Bronchial epithelial cell (primary cell): ENCODE measurements around the gene SNRNP200. TPM values are rescaled to one million over a fixed set of nuclear protein-coding genes. Genes with fewer than 3 reads are reported as not detected.

Source experiments
- DNase-seq: peaks from one replicate; pipeline ENCODE4 v3.0.0-alpha.2; 2010; ENCODE audit warnings: low read depth
- FAIRE-seq: peaks from 2 replicates; lab custom pipeline; 2011; peaks lifted over from hg19 to GRCh38; lab: Jason Lieb, UNC
- H3K27me3 ChIP-seq: 2 replicates; pipeline ENCODE4 v1.5.1; 2011; ENCODE audit warnings: low read length; ENCODE audit not compliant: control insufficient read depth, insufficient read depth
- H3K36me3 ChIP-seq: 2 replicates; pipeline ENCODE4 v1.5.1; 2011; ENCODE audit warnings: low read length; ENCODE audit not compliant: control insufficient read depth, insufficient read depth
- H3K4me3 ChIP-seq: 2 replicates; pipeline ENCODE4 v1.5.1; 2011; ENCODE audit warnings: mild to moderate bottlenecking, low read depth, low read length, control low read depth
- CTCF ChIP-seq: IDR thresholded peaks from 2 replicates; pipeline ENCODE4 v1.5.1; 2011; ENCODE audit warnings: mild to moderate bottlenecking, moderate library complexity, low read length, control low read depth, inconsistent platforms; ENCODE audit not compliant: insufficient read depth, severe bottlenecking
- total RNA-seq: library from RNA; depleted of rRNA; stranded (reverse); fragments of >200 nt; gene quantifications from 2 replicates; pipeline ENCODE4 v1.2.1, GENCODE V29; 2014

The SNRNP200 gene
- total RNA-seq, 1 donor from 2014 or later = 35.8 TPM

- TF ChIP-seq CTCF = no peak
- FAIRE-seq (no peak), DNase-seq (no peak)
- no peaks in the 10 kb centered on the region for H3K36me3 ChIP-seq
- no peak overlapping the region for H3K4me3 ChIP-seq
- no peaks in the 10 kb centered on the region for H3K27me3 ChIP-seq
These were observed 65.5 kb downstream of the SNRNP200 start for GRCh38 chr2:96239745-96240264.

- no peaks in the 10 kb centered on the region for H3K27me3 ChIP-seq
- no peak for DNase-seq
- no peak overlapping the region for H3K4me3 ChIP-seq
- no peak for TF ChIP-seq CTCF
- no peaks in the 10 kb centered on the region for H3K36me3 ChIP-seq
- FAIRE-seq = no peak
These were observed 66.3 kb downstream of the SNRNP200 start for GRCh38 chr2:96239091-96239490.

GRCh38 chr2:96238266-96238665, 67.1 kb downstream of the SNRNP200 start:
- FAIRE-seq (no peak), DNase-seq (no peak)
- H3K4me3 ChIP-seq = no peak overlapping the region
- no peaks in the 10 kb centered on the region for H3K27me3 ChIP-seq
- TF ChIP-seq CTCF = no peak
- no peaks in the 10 kb centered on the region for H3K36me3 ChIP-seq

- TF ChIP-seq CTCF = no peak
- H3K27me3 ChIP-seq = no peaks in the 10 kb centered on the region
- no peaks in the 10 kb centered on the region for H3K36me3 ChIP-seq
- FAIRE-seq (no peak), DNase-seq (no peak)
- H3K4me3 ChIP-seq = no peak overlapping the region
These were observed 68.5 kb downstream of the SNRNP200 start for GRCh38 chr2:96236882-96237281.

GRCh38 chr2:96233880-96234316, 71.4 kb downstream of the SNRNP200 start:
- DNase-seq (no peak), FAIRE-seq (no peak)
- Histone ChIP-seq H3K36me3 (no peaks in the 10 kb centered on the region), H3K4me3 (no peak overlapping the region), H3K27me3 (no peaks in the 10 kb centered on the region)
- TF ChIP-seq CTCF = no peak

GRCh38 chr2:96233436-96233835, 71.9 kb downstream of the SNRNP200 start:
- TF ChIP-seq CTCF = no peak
- H3K4me3 ChIP-seq = no peak overlapping the region
- no peak for DNase-seq
- no peak for FAIRE-seq
- H3K36me3 ChIP-seq = no peaks in the 10 kb centered on the region
- H3K27me3 ChIP-seq = no peaks in the 10 kb centered on the region
